Trophoblast cell (in vitro differentiated cells and primary cell): ENCODE results near the gene ERVH48-1.
"Not testable (repeated sequence)": the region's sequence is repeated elsewhere in the genome, so short reads cannot be mapped to it uniquely, and the experiment has no call there.

Experiments
- DNase-seq, 2 donors: peaks; one replicate each; pipeline ENCODE4 v3.0.0-alpha.2; 2016
- H2AFZ ChIP-seq: 2 replicates; pipeline ENCODE4 v1.6.1; 2013; ENCODE audit warnings: low read length, moderate library complexity, mild to moderate bottlenecking; ENCODE audit not compliant: insufficient read depth, poor library complexity
- H2AK5ac ChIP-seq: 2 replicates; pipeline ENCODE4 v1.6.1; 2013; ENCODE audit warnings: mild to moderate bottlenecking, low read length
- H2BK120ac ChIP-seq: 2 replicates; pipeline ENCODE4 v1.6.1; 2013; ENCODE audit warnings: low read length, mild to moderate bottlenecking, moderate library complexity; ENCODE audit not compliant: insufficient read depth, poor library complexity
- H2BK12ac ChIP-seq: 2 replicates; pipeline ENCODE4 v1.6.1; 2013; ENCODE audit warnings: mild to moderate bottlenecking, low read length, moderate library complexity
- H2BK5ac ChIP-seq: 2 replicates; pipeline ENCODE4 v1.6.1; 2013; ENCODE audit warnings: low read length, low read depth, moderate library complexity, mild to moderate bottlenecking; ENCODE audit not compliant: poor library complexity
- H3K14ac ChIP-seq: 2 replicates; pipeline ENCODE4 v1.6.1; 2013; ENCODE audit warnings: mild to moderate bottlenecking, low read length
- H3K18ac ChIP-seq: 2 replicates; pipeline ENCODE4 v1.6.1; 2013; ENCODE audit warnings: mild to moderate bottlenecking, low read length
- H3K23ac ChIP-seq: 2 replicates; pipeline ENCODE4 v1.6.1; 2013; ENCODE audit warnings: low read length
- H3K27ac ChIP-seq: 2 replicates; pipeline ENCODE4 v1.5.1; 2013; ENCODE audit warnings: low read depth, mild to moderate bottlenecking, inconsistent platforms, low read length, moderate library complexity
- H3K27me3 ChIP-seq: 2 replicates; pipeline ENCODE4 v1.6.1; 2013; ENCODE audit warnings: inconsistent platforms, mild to moderate bottlenecking, low read length, moderate library complexity; ENCODE audit not compliant: insufficient read depth
- H3K36me3 ChIP-seq, 2 experiments: 1 replicate in 1 of 2; 2 replicates in 1 of 2; pipeline ENCODE4 v1.6.1; 2013; ENCODE audit warnings: low read length in 2 of 2, mild to moderate bottlenecking in 2 of 2, moderate library complexity in 1 of 2; ENCODE audit not compliant: insufficient read depth in 2 of 2, control insufficient read depth in 1 of 2
- H3K4ac ChIP-seq: 2 replicates; pipeline ENCODE4 v1.6.1; 2013; ENCODE audit warnings: low read depth, mild to moderate bottlenecking, low read length, moderate library complexity
- H3K4me1 ChIP-seq, 2 experiments: 1 replicate in 1 of 2; 2 replicates in 1 of 2; pipeline ENCODE4 v1.6.1; 2013; ENCODE audit warnings: low read length in 2 of 2, mild to moderate bottlenecking in 2 of 2, moderate library complexity in 1 of 2; ENCODE audit not compliant: insufficient read depth in 2 of 2, control insufficient read depth in 1 of 2
- H3K4me2 ChIP-seq: 2 replicates; pipeline ENCODE4 v1.6.1; 2013; ENCODE audit warnings: inconsistent platforms, mild to moderate bottlenecking, low read length, moderate library complexity
- H3K4me3 ChIP-seq: 2 replicates; pipeline ENCODE4 v1.5.1; 2013; ENCODE audit warnings: mild to moderate bottlenecking, low read depth, low read length, inconsistent platforms
- H3K79me1 ChIP-seq: one replicate; pipeline ENCODE4 v1.6.1; 2013; ENCODE audit warnings: low read length
- H3K79me2 ChIP-seq: 2 replicates; pipeline ENCODE4 v1.6.1; 2013; ENCODE audit warnings: low read length, mild to moderate bottlenecking; ENCODE audit not compliant: control insufficient read depth, insufficient read depth, poor library complexity
- H3K9ac ChIP-seq: 2 replicates; pipeline ENCODE4 v1.6.1; 2013; ENCODE audit warnings: mild to moderate bottlenecking, low read length
- H3K9me3 ChIP-seq: 2 replicates; pipeline ENCODE4 v1.6.1; 2013; ENCODE audit warnings: low read depth, mild to moderate bottlenecking, control low read depth, inconsistent platforms, low read length; ENCODE audit not compliant: insufficient read depth
- H4K12ac ChIP-seq: 2 replicates; pipeline ENCODE4 v1.6.1; 2013; ENCODE audit warnings: low read depth, mild to moderate bottlenecking, low read length, moderate library complexity
- H4K8ac ChIP-seq: 2 replicates; pipeline ENCODE4 v1.6.1; 2013; ENCODE audit warnings: low read depth, mild to moderate bottlenecking, low read length, moderate library complexity
- H4K91ac ChIP-seq: one replicate; pipeline ENCODE4 v1.6.1; 2013; ENCODE audit warnings: low read depth, mild to moderate bottlenecking, low read length, moderate library complexity
- WGBS: extraction: QIAGEN DNeasy Blood & Tissue Kit; methylation state at CpG from one replicate; pipeline ENCODE4 v1.1.7; 2013; ENCODE audit warnings: missing lambda C conversion rate; ENCODE audit not compliant: insufficient read length, insufficient coverage; ENCODE audit errors: extremely low coverage; 5-methylcytosine and 5-hydroxymethylcytosine counted together

ERVH48-1 gene

GRCh38 chr21:42933137-42933970 lies 7.9 kb upstream of the ERVH48-1 start:
- H3K4me3 ChIP-seq = peak overlapping the region; percentile 73
- peak overlapping the region; percentile 30 for H2BK12ac ChIP-seq
- H2BK5ac ChIP-seq = peak overlapping the region; percentile 97
- not testable (repeated sequence) for H2AFZ ChIP-seq, H3K9me3 ChIP-seq, H3K23ac ChIP-seq, H3K27me3 ChIP-seq
- peak overlapping the region; percentile 98 for H3K27ac ChIP-seq
- H2AK5ac ChIP-seq = peak overlapping the region; percentile 84
- H4K12ac ChIP-seq = peak overlapping the region; percentile 37
- H4K8ac ChIP-seq = peak overlapping the region; percentile 84
- peak; percentile 38 to 59 for DNase-seq
- WGBS = no CpG with 5 or more reads among the region's 9 CpGs
- H3K4me2 ChIP-seq = peak overlapping the region; percentile 85
- peak overlapping the region; percentile 98 for H3K4ac ChIP-seq
- peaks cover 67% of the 10 kb centered on the region for H3K79me1 ChIP-seq
- peak overlapping the region; percentile 75 for H3K18ac ChIP-seq
- peak overlapping the region; percentile 68 for H2BK120ac ChIP-seq
- peak overlapping the region; percentile 89 for H3K9ac ChIP-seq
- H3K36me3 ChIP-seq = peaks cover 5 to 16% of the 10 kb centered on the region in 2 experiments
- H4K91ac ChIP-seq = peak overlapping the region; percentile 97
- H3K4me1 ChIP-seq = peaks cover 20 to 31% of the 10 kb centered on the region in 2 experiments
- H3K79me2 ChIP-seq = peaks cover 24% of the 10 kb centered on the region
- peak overlapping the region; percentile 95 for H3K14ac ChIP-seq

- not testable (repeated sequence) for H3K9me3 ChIP-seq, H3K23ac ChIP-seq, H3K27me3 ChIP-seq
- peak overlapping the region; percentile 98 for H3K4ac ChIP-seq
- H2AFZ ChIP-seq = peak overlapping the region; percentile 48
- peak overlapping the region; percentile 98 for H2BK120ac ChIP-seq
- no CpG with 5 or more reads among the region's 16 CpGs for WGBS
- peak overlapping the region; percentile 57 for H3K4me2 ChIP-seq
- peak overlapping the region; percentile 95 for H3K14ac ChIP-seq
- H3K79me1 ChIP-seq = peaks cover 61% of the 10 kb centered on the region
- DNase-seq = peak in 1 of 2 donors; percentile 48
- H3K36me3 ChIP-seq = peaks cover 2 to 10% of the 10 kb centered on the region in 2 experiments
- H2BK12ac ChIP-seq = peak overlapping the region; percentile 92
- peaks cover 14 to 23% of the 10 kb centered on the region in 2 experiments for H3K4me1 ChIP-seq
- peak overlapping the region; percentile 80 for H4K8ac ChIP-seq
- peaks cover 21% of the 10 kb centered on the region for H3K79me2 ChIP-seq
- H3K27ac ChIP-seq = peak overlapping the region; percentile 99
- H2BK5ac ChIP-seq = peak overlapping the region; percentile 97
- peak overlapping the region; percentile 98 for H3K9ac ChIP-seq
- peak overlapping the region; percentile 49 for H2AK5ac ChIP-seq
- H4K12ac ChIP-seq = peak overlapping the region; percentile 23
- H4K91ac ChIP-seq = peak overlapping the region; percentile 97
- peak overlapping the region; percentile 74 for H3K4me3 ChIP-seq
- H3K18ac ChIP-seq = peak overlapping the region; percentile 88
Measured at GRCh38 chr21:42932378-42933136, 7.1 kb upstream of the ERVH48-1 start.

GRCh38 chr21:42931560-42932235 lies 6.3 kb upstream of the ERVH48-1 start:
- Histone ChIP-seq H3K27me3 (no peaks in the 10 kb centered on the region), H3K9me3 (no peaks in the 10 kb centered on the region), H4K91ac (peak overlapping the region; percentile 97), H3K4me1 (peaks cover 18 to 25% of the 10 kb centered on the region in 2 experiments), H3K4me2 (peak overlapping the region; percentile 41), H3K79me2 (peaks cover 23% of the 10 kb centered on the region), H3K14ac (peak overlapping the region; percentile 83), H2BK12ac (peak overlapping the region; percentile 91), H3K23ac (no peak overlapping the region), H3K27ac (peak overlapping the region; percentile 99), H3K18ac (peak overlapping the region; percentile 70), H3K79me1 (peaks cover 62% of the 10 kb centered on the region), H4K8ac (peak overlapping the region; percentile 79), H3K36me3 (peaks cover 2 to 10% of the 10 kb centered on the region in 2 experiments), H3K4ac (peak overlapping the region; percentile 49), H2AFZ (peak overlapping the region; percentile 38), H3K9ac (peak overlapping the region; percentile 1), H3K4me3 (no peak overlapping the region), H2AK5ac (peak overlapping the region; percentile 75), H2BK5ac (peak overlapping the region; percentile 97), H4K12ac (no peak overlapping the region), H2BK120ac (peak overlapping the region; percentile 90)
- WGBS = no CpG with 5 or more reads among the region's 13 CpGs
- DNase-seq = peak; percentile 41 to 46

- H3K4me2 ChIP-seq = no peak overlapping the region
- peaks cover 61% of the 10 kb centered on the region for H3K79me1 ChIP-seq
- H3K14ac ChIP-seq = peak overlapping the region; percentile 26
- no peak for DNase-seq
- H3K4me3 ChIP-seq = no peak overlapping the region
- peaks cover 25% of the 10 kb centered on the region for H3K79me2 ChIP-seq
- peak overlapping the region; percentile 90 for H2BK120ac ChIP-seq
- H4K8ac ChIP-seq = no peak overlapping the region
- no CpG with 5 or more reads among the region's 3 CpGs for WGBS
- peak overlapping the region; percentile 98 for H3K27ac ChIP-seq
- H2AK5ac ChIP-seq = peak overlapping the region; percentile 85
- H3K23ac ChIP-seq = no peak overlapping the region
- peaks cover 0 to 2% of the 10 kb centered on the region in 2 experiments for H3K36me3 ChIP-seq
- H4K12ac ChIP-seq = no peak overlapping the region
- H3K18ac ChIP-seq = peak overlapping the region; percentile 74
- H2BK12ac ChIP-seq = peak overlapping the region; percentile 92
- H3K9ac ChIP-seq = no peak overlapping the region
- H3K27me3 ChIP-seq = no peaks in the 10 kb centered on the region
- H4K91ac ChIP-seq = peak overlapping the region; percentile 97
- no peak overlapping the region for H2AFZ ChIP-seq
- H3K4ac ChIP-seq = peak overlapping the region; percentile 9
- H3K4me1 ChIP-seq = peaks cover 21 to 33% of the 10 kb centered on the region in 2 experiments
- peak overlapping the region; percentile 97 for H2BK5ac ChIP-seq
- no peaks in the 10 kb centered on the region for H3K9me3 ChIP-seq
Measured at GRCh38 chr21:42929969-42930368, 4.5 kb upstream of the ERVH48-1 start.
